Tibial artery (tissue), 4 donors: ENCODE data around the gene PALLD.

Source experiments
- DNase-seq, 2 donors: peaks; one replicate each; pipeline ENCODE4 v3.0.0-alpha.2; 2019
- H3K27ac ChIP-seq, 2 donors: fragments of 200-600 bp; sonication (generic) in 1 of 2; 1 replicate in 1 of 2; 2 replicates in 1 of 2; pipeline ENCODE4 v1.5.1; 2018 to 2019; ENCODE audit warnings: mild to moderate bottlenecking in 1 of 2
- H3K27me3 ChIP-seq, 2 donors: fragments of 200-600 bp; sonication (generic) in 1 of 2; one replicate each; pipeline versions ENCODE4 v1.5.1 to v1.6.0; 2016 to 2019
- H3K36me3 ChIP-seq, 3 donors: fragments of 200-600 bp; sonication (generic) in 2 of 3; one replicate each; pipeline ENCODE4 v1.5.1; 2016 to 2019; ENCODE audit warnings: mild to moderate bottlenecking in 2 of 3
- H3K4me1 ChIP-seq, 4 donors: fragments of 200-600 bp; sonication (generic) in 2 of 4; 1 replicate in 3 of 4; 2 replicates in 1 of 4; pipeline ENCODE4 v1.5.1; 2016 to 2019
- H3K4me3 ChIP-seq, 2 donors: fragments of 200-600 bp; sonication (generic) in 1 of 2; 1 replicate in 1 of 2; 2 replicates in 1 of 2; pipeline ENCODE4 v1.5.1; 2018 to 2019; ENCODE audit warnings: mild to moderate bottlenecking in 2 of 2
- H3K9me3 ChIP-seq, 3 donors: fragments of 200-600 bp; sonication (generic) in 1 of 3; one replicate each; pipeline ENCODE4 v1.5.1; 2016 to 2019
- CTCF ChIP-seq, 2 experiments: fragments of 200-600 bp in 1 of 2; fragments of 450-650 bp in 1 of 2; IDR thresholded peaks; one replicate each; pipeline ENCODE4 v1.5.1; 2017 to 2019; ENCODE audit warnings: antibody characterized with exemption in 2 of 2, mild to moderate bottlenecking in 1 of 2, moderate library complexity in 1 of 2
- intact Hi-C: fragments of 100-400 bp; cut with DNase I; formaldehyde crosslinking; loops from one replicate; pipeline ENCODE4 v1.15.0; 2023; ENCODE audit warnings: low total_unique reads

PALLD gene

GRCh38 chr4:168541266-168541953 lies 44.6 kb downstream of the PALLD start:
- H3K27ac ChIP-seq, result no peak overlapping the region
- intact Hi-C loops, result no loop called here
- no peaks in the 10 kb centered on the region for H3K27me3 ChIP-seq
- no peak for TF ChIP-seq CTCF (IDR thresholded peaks at IDR 0.05)
- H3K4me3 ChIP-seq, result no peak overlapping the region
- no peaks in the 10 kb centered on the region for H3K4me1 ChIP-seq
- no peak for DNase-seq
- no peaks in the 10 kb centered on the region for H3K9me3 ChIP-seq
- no peaks in the 10 kb centered on the region for H3K36me3 ChIP-seq

DNA sequence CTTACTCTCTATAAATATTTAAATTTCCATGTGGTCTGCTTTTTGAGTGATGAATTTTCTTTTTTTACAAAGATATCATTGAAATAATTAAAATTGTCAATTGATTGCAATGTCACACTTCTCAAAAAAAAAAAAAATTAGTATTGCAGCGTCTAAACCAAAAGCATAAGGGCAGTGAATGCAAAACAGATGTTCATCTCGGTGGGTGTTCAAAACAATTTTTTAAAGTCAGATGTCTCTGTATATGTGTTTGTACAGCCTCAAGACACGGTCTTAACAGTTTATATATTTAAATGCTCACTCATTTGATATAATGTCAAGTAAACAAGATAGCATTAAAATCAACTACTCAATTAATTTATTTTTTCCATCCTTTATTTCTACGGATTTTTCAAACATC lies 52.3 kb downstream of the PALLD start:
- DNase-seq, result no peak
- Histone ChIP-seq H3K4me1 (no peaks in the 10 kb centered on the region), H3K9me3 (no peaks in the 10 kb centered on the region), H3K27ac (no peak overlapping the region), H3K27me3 (no peaks in the 10 kb centered on the region), H3K36me3 (no peaks in the 10 kb centered on the region), H3K4me3 (no peak overlapping the region)
- no peak for TF ChIP-seq CTCF (IDR thresholded peaks at IDR 0.05)
- intact Hi-C loops, result no loop called here

GRCh38 chr4:168550064-168550766 lies 53.4 kb downstream of the PALLD start:
- DNase-seq, result no peak
- no peak overlapping the region for H3K27ac ChIP-seq
- no peaks in the 10 kb centered on the region for H3K9me3 ChIP-seq
- H3K27me3 ChIP-seq, result no peaks in the 10 kb centered on the region
- H3K4me3 ChIP-seq, result no peak overlapping the region
- no peaks in the 10 kb centered on the region for H3K36me3 ChIP-seq
- no peak for TF ChIP-seq CTCF (IDR thresholded peaks at IDR 0.05)
- H3K4me1 ChIP-seq, result no peaks in the 10 kb centered on the region
- intact Hi-C loops, result no loop called here

GRCh38 chr4:168551211-168551610 lies 54.4 kb downstream of the PALLD start:
- H3K27ac ChIP-seq, result no peak overlapping the region
- H3K36me3 ChIP-seq, result no peaks in the 10 kb centered on the region
- H3K4me3 ChIP-seq, result no peak overlapping the region
- no peak for TF ChIP-seq CTCF (IDR thresholded peaks at IDR 0.05)
- H3K9me3 ChIP-seq, result no peaks in the 10 kb centered on the region
- H3K27me3 ChIP-seq, result no peaks in the 10 kb centered on the region
- intact Hi-C loops, result no loop called here
- DNase-seq, result no peak
- no peaks in the 10 kb centered on the region for H3K4me1 ChIP-seq

GRCh38 chr4:168551945-168552695 lies 55.3 kb downstream of the PALLD start:
- no peaks in the 10 kb centered on the region for H3K9me3 ChIP-seq
- H3K27me3 ChIP-seq, result no peaks in the 10 kb centered on the region
- no peak for DNase-seq
- TF ChIP-seq CTCF (IDR thresholded peaks at IDR 0.05), result no peak
- H3K4me1 ChIP-seq, result no peaks in the 10 kb centered on the region
- no peak overlapping the region for H3K27ac ChIP-seq
- no peaks in the 10 kb centered on the region for H3K36me3 ChIP-seq
- no peak overlapping the region for H3K4me3 ChIP-seq
- intact Hi-C loops, result no loop called here
